Measurements from ENCODE around the gene GRIK5.
"Not testable (repeated sequence)": the region's sequence is repeated elsewhere in the genome, so short reads cannot be mapped to it uniquely, and the experiment has no call there.

The GRIK5 gene

DNA sequence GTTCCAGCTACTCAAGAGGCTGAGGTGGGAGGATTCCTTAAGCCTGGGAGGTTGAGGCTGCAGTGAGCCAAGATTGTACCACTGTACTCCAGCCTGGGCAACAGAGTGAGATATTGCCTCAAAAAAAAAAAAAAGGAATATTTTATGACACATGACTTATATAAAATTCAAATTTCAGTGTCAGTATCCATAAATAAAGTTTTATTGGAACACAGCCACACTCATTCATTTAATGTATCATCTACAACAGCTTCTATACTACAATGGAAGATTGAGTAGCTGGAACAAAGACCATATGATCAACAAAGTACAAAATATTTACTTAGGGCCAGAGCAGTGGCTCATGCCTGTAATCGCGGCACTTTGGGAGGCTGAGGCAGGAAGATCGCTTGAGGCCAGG, 57.3 kb downstream of the GRIK5 start:
- H3K27ac Mint-ChIP-seq; H3K4me1 Mint-ChIP-seq (ENCODE audit: low read depth); H3K9me3 Mint-ChIP-seq; H3K4me3 Mint-ChIP-seq; H3K36me3 Mint-ChIP-seq (ENCODE audit: low read depth); intact Hi-C loops (cut with micrococcal nuclease); H3K27me3 Mint-ChIP-seq: not testable (repeated sequence)

DNA sequence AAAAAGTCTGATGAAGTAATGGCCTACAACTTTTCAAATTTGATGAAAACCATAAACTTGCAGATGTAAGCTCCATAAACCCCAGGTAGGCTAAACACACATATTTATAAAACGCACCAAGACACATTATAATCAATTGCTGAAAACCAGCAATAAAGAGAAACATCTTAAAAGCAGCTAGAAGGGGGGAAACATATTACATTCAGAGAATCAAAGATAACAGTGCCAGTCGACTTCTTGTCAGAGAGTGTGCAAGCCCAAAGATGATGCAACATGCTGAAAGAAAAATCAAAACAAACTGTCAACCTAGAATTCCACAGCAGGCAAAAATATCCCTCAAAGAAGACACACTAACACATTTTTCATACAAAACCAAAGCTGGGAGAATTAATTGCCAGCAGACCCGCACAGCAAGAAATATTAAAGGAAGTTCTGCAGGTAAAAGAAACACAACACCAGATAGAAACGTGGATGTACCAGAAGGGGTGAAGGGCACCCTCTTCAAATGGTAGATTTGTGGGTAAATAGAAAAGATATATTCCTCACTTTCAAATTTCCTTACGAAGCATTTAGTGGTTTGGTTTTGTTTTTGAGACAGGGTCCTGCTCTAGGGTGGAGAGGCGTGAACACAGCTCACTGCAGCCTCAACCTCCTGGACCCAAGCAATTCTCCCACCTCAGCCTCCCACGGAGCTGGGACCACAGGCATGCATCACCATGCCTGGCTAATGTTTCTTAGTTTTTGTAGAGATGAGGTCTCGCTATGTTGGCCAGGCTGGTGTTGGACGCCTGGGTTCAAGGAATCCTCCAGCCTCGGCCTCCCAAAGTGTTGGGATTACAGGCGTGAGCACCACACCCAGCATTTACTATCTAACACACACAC, 59.5 kb downstream of the GRIK5 start:
- intact Hi-C loops (cut with micrococcal nuclease), result no loop called here
- Mint-ChIP-seq H3K4me1 (ENCODE audit: low read depth) (no peaks in the 10 kb centered on the region), H3K27ac (no peak overlapping the region), H3K27me3 (no peaks in the 10 kb centered on the region), H3K9me3 (no peaks in the 10 kb centered on the region), H3K36me3 (ENCODE audit: low read depth) (no peaks in the 10 kb centered on the region), H3K4me3 (no peak overlapping the region)

DNA sequence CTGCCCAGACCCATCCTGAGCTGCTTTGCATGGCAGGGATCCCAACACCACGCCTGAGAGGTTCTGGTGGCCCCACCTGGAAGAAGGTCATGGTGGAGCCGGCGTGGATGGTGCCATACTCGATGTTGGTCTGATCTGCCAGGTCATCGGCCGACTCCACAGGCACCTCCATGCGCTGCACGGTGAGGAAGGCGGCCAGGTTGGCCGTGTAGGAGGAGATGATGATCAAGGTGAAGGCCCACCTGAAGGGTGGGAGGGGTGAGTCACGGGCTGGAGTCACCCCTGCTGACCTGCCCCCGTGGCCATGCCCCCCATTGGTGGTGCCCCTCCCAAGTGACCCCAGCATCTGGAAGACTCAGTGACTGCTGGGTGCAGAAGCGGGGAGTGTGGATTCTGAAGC, 63.4 kb downstream of the GRIK5 start:
- intact Hi-C loops (cut with micrococcal nuclease), result no loop called here
- no peaks in the 10 kb centered on the region for H3K36me3 Mint-ChIP-seq (ENCODE audit: low read depth)
- H3K9me3 Mint-ChIP-seq, result no peaks in the 10 kb centered on the region
- H3K4me3 Mint-ChIP-seq, result no peak overlapping the region
- H3K27me3 Mint-ChIP-seq, result peaks cover 11% of the 10 kb centered on the region
- no peaks in the 10 kb centered on the region for H3K4me1 Mint-ChIP-seq (ENCODE audit: low read depth)
- no peak overlapping the region for H3K27ac Mint-ChIP-seq

DNA sequence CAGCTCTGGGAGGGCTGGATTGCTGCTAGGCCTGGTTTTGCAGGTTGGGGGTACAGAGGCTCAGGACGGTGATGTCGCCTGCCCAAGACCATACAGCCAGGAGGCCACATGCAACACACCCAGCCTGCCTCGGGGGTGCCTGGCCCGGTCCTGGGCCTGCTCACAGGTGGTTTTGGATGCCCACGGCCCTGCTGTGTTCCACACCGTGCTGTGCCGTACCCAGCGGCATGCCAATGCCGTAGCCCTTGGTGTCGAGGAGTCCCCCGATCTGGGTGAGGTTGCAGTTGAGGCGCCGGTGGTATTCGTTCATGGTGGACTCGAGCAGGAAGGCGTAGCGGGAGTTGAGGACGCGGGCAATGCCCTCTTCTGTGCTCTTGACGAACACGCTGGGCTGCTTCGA, 64.5 kb downstream of the GRIK5 start:
- H3K4me1 Mint-ChIP-seq (ENCODE audit: low read depth), result no peaks in the 10 kb centered on the region
- intact Hi-C loops (cut with micrococcal nuclease), result no loop called here
- peaks cover 18% of the 10 kb centered on the region for H3K27me3 Mint-ChIP-seq
- H3K36me3 Mint-ChIP-seq (ENCODE audit: low read depth), result no peaks in the 10 kb centered on the region
- H3K9me3 Mint-ChIP-seq, result no peaks in the 10 kb centered on the region
- H3K4me3 Mint-ChIP-seq, result no peak overlapping the region
- H3K27ac Mint-ChIP-seq, result no peak overlapping the region

DNA sequence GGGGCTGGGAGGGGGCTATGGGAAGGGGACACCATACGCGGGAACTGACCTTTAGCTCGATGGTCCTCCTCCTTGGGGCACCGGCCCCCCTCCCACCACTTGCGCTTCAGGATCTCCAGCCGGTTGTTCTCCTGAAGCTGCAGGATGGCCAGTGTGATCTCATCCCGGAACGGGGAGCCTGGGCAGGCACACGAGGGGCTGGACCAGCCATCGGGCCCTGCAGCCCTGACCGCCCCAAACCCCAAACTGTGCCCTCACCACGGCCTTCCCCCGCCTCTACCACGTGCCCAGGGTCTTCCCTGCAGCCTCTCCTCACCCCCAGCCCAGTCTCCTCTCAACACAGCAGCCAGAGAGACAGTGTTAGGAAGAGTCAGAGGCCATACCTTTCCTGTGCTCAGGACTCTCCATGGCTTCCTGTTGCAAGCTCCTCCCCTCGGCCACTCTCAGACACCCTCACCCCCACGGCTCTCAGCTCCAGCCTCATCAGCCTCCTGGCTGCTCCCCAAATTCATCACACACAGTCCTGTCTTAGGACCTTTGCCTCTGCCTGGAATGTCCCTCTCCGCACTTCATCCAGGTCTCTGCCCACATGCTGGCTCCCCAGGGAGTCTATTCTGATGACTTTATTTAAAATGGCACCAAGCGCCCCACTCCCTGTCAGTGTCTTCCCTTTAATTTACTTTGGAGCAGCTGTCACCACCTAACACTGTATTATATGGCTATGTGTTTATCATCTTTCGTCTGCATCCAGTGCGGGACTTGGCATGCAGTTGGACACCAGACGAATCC, 66.3 kb downstream of the GRIK5 start:
- H3K27ac Mint-ChIP-seq, result no peak overlapping the region
- intact Hi-C loops (cut with micrococcal nuclease), result no loop called here

DNA sequence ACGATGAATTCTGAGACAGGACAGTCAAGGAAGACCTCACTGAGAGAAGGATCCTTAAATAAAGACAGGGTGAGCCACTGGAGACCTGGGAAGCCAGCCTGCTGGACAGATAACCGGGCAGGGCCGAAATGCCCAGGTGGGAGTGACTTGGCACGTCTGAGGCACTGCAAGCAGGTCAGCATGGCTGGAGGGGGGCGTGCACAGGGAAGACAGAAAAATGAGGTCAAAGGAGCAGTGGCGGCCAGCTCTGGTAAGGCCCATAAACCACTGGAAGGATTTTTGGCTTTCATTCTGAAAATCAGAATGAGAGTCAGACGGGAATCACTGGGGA, 70.2 kb downstream of the GRIK5 start:
- H3K4me1 Mint-ChIP-seq (ENCODE audit: low read depth), result peaks cover 11% of the 10 kb centered on the region
- no peaks in the 10 kb centered on the region for H3K36me3 Mint-ChIP-seq (ENCODE audit: low read depth)
- H3K9me3 Mint-ChIP-seq, result no peaks in the 10 kb centered on the region
- peaks cover 67% of the 10 kb centered on the region for H3K27me3 Mint-ChIP-seq
- H3K4me3 Mint-ChIP-seq, result no peak overlapping the region
- H3K27ac Mint-ChIP-seq, result no peak overlapping the region
- intact Hi-C loops (cut with micrococcal nuclease), result no loop called here

More for the DNA sequence above, 66.3 kb downstream of the GRIK5 start:
- Mint-ChIP-seq H3K27me3 (peaks cover 32% of the 10 kb centered on the region), H3K9me3 (no peaks in the 10 kb centered on the region), H3K36me3 (ENCODE audit: low read depth) (no peaks in the 10 kb centered on the region), H3K4me1 (ENCODE audit: low read depth) (no peaks in the 10 kb centered on the region), H3K4me3 (no peak overlapping the region)

DNA sequence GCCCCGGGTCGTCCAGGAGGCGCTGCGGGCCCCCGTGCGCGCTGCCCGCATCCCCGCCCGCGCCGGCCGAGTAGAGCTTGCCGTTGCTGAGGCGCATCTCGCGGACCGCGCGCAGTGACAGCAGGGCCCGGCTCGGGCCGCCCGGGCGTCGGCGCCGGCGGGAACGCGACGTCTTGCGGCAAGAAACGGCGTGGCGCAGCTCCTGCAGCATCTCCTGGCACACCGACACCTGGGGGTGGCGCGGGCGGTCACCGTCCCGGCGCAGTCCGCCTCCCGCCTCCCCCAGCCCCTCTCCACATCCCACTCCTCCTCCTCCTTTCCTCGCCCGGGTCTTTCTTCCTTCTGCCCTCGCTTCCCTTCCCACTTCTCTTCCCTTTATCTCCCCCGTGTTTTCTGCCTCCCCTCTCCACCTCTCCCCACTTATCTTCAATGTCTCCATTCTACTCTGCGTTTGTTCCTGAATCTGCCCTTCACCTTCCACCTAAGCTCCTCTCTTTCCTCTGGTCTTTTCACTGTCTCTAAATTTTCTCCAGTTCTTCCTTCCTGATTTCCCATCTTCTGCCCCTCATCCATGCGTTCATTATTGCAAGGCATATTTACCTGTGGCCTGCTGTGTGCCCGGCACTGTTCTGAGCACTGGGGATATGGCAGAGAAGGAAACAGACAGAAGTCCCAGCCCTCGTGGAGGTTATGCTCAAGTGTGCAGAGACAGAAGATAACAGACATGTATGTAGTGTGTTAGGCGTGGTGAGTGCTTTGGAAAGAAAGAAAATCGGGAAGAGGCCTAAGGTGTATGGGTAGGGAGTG, 70.7 kb downstream of the GRIK5 start:
- peaks cover 72% of the 10 kb centered on the region for H3K27me3 Mint-ChIP-seq
- intact Hi-C loops (cut with micrococcal nuclease), result no loop called here
- H3K4me1 Mint-ChIP-seq (ENCODE audit: low read depth), result peaks cover 11% of the 10 kb centered on the region
- H3K4me3 Mint-ChIP-seq, result no peak overlapping the region
- no peaks in the 10 kb centered on the region for H3K36me3 Mint-ChIP-seq (ENCODE audit: low read depth)
- no peak overlapping the region for H3K27ac Mint-ChIP-seq
- no peaks in the 10 kb centered on the region for H3K9me3 Mint-ChIP-seq

DNA sequence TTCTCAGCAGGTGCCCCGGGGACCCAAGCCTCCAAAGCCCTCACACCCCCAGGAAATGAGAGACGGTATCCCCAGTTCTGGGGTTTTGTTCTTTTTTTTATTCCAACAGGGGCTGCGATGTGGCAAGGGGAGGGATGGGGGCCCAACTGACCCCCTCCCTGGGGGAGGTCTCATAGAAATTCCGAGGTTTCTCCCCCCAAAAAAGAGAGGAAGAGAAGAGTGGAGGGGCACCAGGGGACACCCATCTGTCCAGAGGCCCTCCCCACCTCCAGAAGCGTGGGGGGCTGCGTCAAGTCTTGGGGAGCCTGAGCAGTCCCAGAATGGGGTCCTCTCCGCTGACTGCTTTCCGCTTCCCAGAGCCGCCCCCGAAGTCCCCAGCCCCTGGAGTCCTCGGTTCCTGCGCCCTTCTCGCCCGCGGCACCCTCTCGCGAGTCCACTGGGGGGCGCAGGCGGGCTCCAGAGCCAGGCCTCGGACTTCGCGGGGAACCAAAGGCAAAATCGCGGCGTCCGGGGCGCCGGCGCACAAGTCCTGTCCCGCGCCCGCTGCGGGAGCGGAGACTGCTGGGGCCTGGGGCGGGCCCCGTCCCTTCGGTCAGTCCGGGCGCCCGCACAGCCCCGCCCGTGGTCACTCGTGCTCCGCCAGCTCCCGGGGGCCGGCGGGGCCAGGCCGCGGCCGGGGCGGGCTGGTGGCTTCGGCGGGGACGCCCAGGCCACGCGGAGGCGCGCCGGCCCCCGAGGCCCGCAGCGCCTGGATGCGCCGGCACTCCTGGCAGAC, 71.6 kb downstream of the GRIK5 start:
- Mint-ChIP-seq H3K4me1 (ENCODE audit: low read depth) (peaks cover 13% of the 10 kb centered on the region), H3K27me3 (peaks cover 74% of the 10 kb centered on the region), H3K27ac (no peak overlapping the region), H3K9me3 (no peaks in the 10 kb centered on the region), H3K4me3 (no peak overlapping the region), H3K36me3 (ENCODE audit: low read depth) (no peaks in the 10 kb centered on the region)
- intact Hi-C loops (cut with micrococcal nuclease), result no loop called here

DNA sequence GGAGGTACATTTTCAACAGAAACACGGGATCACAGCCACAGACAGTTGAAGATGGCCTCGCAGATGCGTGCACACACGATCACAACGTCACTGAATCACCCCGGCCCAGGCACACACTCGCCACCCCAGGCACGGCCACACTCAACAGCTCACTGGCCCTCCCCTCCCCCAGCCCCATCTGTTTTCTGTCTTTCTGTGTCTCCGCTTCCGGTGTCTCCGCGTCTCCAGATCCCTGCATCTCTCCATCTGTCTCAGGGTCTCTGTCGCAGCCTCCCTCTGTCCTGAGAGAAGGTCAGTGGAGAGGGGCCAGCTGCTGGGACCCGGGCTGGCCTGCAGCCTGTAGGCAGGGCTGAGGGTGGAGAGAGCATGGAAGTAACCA, 72.2 kb downstream of the GRIK5 start:
- intact Hi-C loops (cut with micrococcal nuclease), result no loop called here
- Mint-ChIP-seq H3K9me3 (no peaks in the 10 kb centered on the region), H3K36me3 (ENCODE audit: low read depth) (no peaks in the 10 kb centered on the region), H3K27me3 (peaks cover 77% of the 10 kb centered on the region), H3K27ac (no peak overlapping the region), H3K4me1 (ENCODE audit: low read depth) (peaks cover 15% of the 10 kb centered on the region), H3K4me3 (no peak overlapping the region)

DNA sequence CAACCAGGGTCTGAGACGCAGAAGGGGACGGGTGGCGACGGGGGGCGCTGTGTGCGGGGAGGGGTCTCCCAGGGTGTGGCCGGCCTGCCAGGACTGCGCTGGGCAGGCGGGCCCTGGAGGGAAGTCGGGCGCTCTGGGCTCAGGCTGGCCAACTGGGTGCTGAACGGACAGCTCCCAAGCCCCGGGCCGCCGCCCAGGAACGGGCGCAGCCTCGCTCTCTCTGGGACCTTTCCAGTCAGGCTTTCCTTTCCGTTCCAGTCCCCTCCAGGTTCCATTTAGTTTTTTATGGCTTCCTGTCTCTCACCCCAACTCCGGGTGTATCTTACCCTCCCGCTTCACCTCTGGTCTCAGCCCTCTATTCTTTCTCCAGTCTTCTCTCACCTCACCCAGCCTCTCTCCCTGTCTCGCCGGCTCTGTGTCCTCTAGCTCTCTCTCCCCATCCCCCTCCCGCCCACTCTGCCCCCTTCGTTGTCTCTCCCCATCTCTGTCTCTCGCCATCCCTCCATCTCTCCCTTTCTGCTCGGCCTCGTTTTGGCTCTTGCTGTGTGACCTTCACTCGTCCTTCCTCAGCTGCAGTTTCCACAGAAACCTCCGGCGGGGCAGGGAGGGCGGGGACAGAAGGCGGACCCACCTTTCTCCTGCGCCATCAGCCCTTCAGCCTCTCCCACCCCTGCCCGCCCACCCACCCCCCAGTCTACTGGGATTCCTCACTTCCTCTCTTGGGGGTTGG, 72.7 kb downstream of the GRIK5 start:
- Mint-ChIP-seq H3K36me3 (ENCODE audit: low read depth) (no peaks in the 10 kb centered on the region), H3K4me3 (peak overlapping the region; percentile 6), H3K27ac (no peak overlapping the region), H3K27me3 (peaks cover 80% of the 10 kb centered on the region), H3K4me1 (ENCODE audit: low read depth) (peaks cover 15% of the 10 kb centered on the region), H3K9me3 (no peaks in the 10 kb centered on the region)
- intact Hi-C loops (cut with micrococcal nuclease), result no loop called here

DNA sequence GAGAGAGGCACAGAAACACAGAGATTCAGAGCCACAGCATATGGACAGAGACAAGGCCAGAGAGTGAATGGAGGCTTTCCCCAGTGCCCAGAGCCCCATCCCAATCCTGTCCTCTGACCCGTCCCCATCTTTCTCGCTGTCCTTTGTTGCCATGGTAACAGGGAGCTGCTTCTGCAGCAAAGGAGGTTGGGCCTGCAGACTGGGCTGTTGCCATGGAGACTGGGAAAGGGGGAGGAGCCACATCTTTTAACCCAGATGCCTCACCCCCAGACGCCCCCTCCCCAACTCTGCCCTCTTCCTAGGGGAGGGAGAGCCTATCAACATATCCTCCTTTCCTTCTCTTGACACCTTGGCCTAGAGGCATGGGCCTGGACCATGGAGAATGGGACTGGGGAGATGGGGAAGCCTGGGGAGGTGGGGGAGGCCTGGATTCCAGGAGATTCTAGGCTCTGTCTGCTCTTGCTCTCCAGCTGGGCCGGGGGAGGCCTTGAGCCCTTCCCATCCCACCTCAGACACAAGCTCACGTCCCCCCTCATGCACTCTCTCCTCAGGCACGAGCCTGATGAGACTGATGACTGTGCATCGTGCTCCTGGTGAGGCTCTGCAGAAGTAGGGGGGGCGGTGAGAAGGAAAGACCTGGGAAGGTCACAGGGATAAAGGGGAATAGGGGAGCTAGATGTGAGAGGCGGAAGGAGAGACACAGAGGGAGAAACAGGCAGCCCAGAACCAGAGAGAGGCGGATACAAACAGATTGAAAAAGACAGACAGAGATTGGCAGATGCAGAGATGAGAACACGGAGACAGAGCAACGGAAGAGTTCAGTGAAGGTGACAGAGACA, 73.8 kb downstream of the GRIK5 start:
- Mint-ChIP-seq H3K9me3 (no peaks in the 10 kb centered on the region), H3K27ac (no peak overlapping the region), H3K27me3 (peaks cover 76% of the 10 kb centered on the region), H3K36me3 (ENCODE audit: low read depth) (no peaks in the 10 kb centered on the region), H3K4me3 (no peak overlapping the region), H3K4me1 (ENCODE audit: low read depth) (peaks cover 15% of the 10 kb centered on the region)
- intact Hi-C loops (cut with micrococcal nuclease), result no loop called here

Measured in dendritic cell treated with granulocyte-macrophage colony-stimulating factor and Interleukin-4, amounts not matched to agents 40 ng/mL and 50 ng/mL, for 4 days (primary cell).